ENCODE results near the gene RARA.
"Not testable (repeated sequence)": the region's sequence is repeated elsewhere in the genome, so short reads cannot be mapped to it uniquely, and the experiment has no call there.

RARA gene

GRCh38 chr17:40382251-40382650 lies 73.3 kb downstream of the RARA start:
- no peak for DNase-seq

GRCh38 chr17:40386555-40386954 lies 77.6 kb downstream of the RARA start:
- DNase-seq: not testable (repeated sequence)

- DNase-seq: peak; percentile 49
Observed at GRCh38 chr17:40399185-40399584, 90.2 kb downstream of the RARA start.

- DNase-seq: no peak
Observed at GRCh38 chr17:40402668-40403067, 93.7 kb downstream of the RARA start.

- DNase-seq: no peak
Observed at GRCh38 chr17:40404003-40404402, 95.0 kb downstream of the RARA start.

Measured in MV-4-11 (cell line).